PC-3 (cell line): Measurements from ENCODE around the gene OR51A2.

Experiments used
- EZH2 ChIP-seq: fragments of 300-600 bp; sonication (generic); IDR thresholded peaks from one replicate; pipeline ENCODE4 v1.6.1; 2017; ENCODE audit warnings: antibody characterized with exemption, mild to moderate bottlenecking, low read length; ENCODE audit not compliant: unreplicated experiment
- TF ChIP-seq, protein P1 (sequence below): fragments of 300-600 bp; sonication (generic); conservative IDR thresholded peaks from 2 replicates; pipeline ENCODE4 v1.5.1; 2017; ENCODE audit warnings: antibody characterized with exemption, low read depth, mild to moderate bottlenecking, low read length

DNA sequence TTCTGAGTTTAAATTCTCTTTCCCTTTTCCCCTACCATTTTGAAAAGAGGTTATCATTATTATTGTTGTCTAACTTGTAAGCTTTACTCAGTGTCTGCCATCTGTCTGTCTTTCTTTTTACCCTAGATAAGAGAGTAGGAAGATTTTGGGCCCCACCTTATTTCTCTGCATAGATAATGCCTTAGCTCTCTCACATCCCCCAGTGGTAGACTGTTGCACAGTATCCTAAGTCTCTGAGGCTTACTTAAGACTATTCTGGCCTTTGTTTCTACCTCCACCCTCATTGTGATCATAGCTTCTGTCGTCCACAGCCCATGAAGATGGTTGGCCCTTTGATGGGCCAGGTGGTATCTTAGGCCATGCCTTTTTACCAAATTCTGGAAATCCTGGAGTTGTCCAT, 35.5 kb upstream of the OR51A2 start:
- TF ChIP-seq, protein P1, sequence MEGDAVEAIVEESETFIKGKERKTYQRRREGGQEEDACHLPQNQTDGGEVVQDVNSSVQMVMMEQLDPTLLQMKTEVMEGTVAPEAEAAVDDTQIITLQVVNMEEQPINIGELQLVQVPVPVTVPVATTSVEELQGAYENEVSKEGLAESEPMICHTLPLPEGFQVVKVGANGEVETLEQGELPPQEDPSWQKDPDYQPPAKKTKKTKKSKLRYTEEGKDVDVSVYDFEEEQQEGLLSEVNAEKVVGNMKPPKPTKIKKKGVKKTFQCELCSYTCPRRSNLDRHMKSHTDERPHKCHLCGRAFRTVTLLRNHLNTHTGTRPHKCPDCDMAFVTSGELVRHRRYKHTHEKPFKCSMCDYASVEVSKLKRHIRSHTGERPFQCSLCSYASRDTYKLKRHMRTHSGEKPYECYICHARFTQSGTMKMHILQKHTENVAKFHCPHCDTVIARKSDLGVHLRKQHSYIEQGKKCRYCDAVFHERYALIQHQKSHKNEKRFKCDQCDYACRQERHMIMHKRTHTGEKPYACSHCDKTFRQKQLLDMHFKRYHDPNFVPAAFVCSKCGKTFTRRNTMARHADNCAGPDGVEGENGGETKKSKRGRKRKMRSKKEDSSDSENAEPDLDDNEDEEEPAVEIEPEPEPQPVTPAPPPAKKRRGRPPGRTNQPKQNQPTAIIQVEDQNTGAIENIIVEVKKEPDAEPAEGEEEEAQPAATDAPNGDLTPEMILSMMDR = peak; percentile 30; the same call in 1 of the 2 replicates
- TF ChIP-seq EZH2 = no peak
